HEK293 (cell line): Measurements from ENCODE around the gene CPA2.

Experiments used
- CTCF ChIA-PET: fragments of 350-600 bp; formaldehyde crosslinking; extraction: SDS; loops from one replicate; lab custom pipeline; 2021; ENCODE audit warnings: antibody characterized with exemption; lab: Yijun Ruan, JAX
- POLR2A ChIA-PET: fragments of 300-600 bp; formaldehyde crosslinking; extraction: SDS; loops from one replicate; lab custom pipeline; 2020; ENCODE audit warnings: antibody characterized with exemption, inconsistent platforms; lab: Yijun Ruan, JAX
- H3K27ac ChIP-seq: fragments of 200-500 bp; sonication (Bioruptor generic); 2 replicates; pipeline ENCODE4 v1.5.1; 2014; ENCODE audit warnings: low read depth, low read length, control low read depth, inconsistent platforms; ENCODE audit errors: extremely low read depth
- H3K36me3 ChIP-seq, 2 experiments: fragments of 200-500 bp in 1 of 2; sonication (Bioruptor generic) in 1 of 2; 1 replicate in 1 of 2; 2 replicates in 1 of 2; pipeline ENCODE4 v1.5.1; 2014 to 2017; ENCODE audit warnings: inconsistent platforms in 2 of 2, low read length in 2 of 2; ENCODE audit not compliant: control insufficient read depth in 2 of 2, insufficient read depth in 1 of 2
- H3K4me1 ChIP-seq: fragments of 200-500 bp; sonication (Bioruptor generic); 2 replicates; pipeline ENCODE4 v1.5.1; 2014; ENCODE audit warnings: mild to moderate bottlenecking, low read length, inconsistent platforms; ENCODE audit not compliant: control insufficient read depth, insufficient read depth
- H3K4me3 ChIP-seq: 2 replicates; pipeline ENCODE4 v1.5.1; 2011; ENCODE audit warnings: low read depth, mild to moderate bottlenecking, control low read depth, low read length, moderate library complexity
- H3K9me3 ChIP-seq: fragments of 200-500 bp; sonication (Bioruptor generic); 2 replicates; pipeline ENCODE4 v1.5.1; 2014; ENCODE audit warnings: low read depth, low read length, inconsistent platforms; ENCODE audit not compliant: control insufficient read depth, insufficient read depth
- AEBP2 ChIP-seq: fragments of 450-650 bp; formaldehyde crosslinking; IDR thresholded peaks from 2 replicates; pipeline ENCODE4 v1.5.1; 2016; ENCODE audit warnings: missing biosample characterization, missing genetic modification characterization, borderline replicate concordance
- BCL11B ChIP-seq: fragments of 450-650 bp; formaldehyde crosslinking; IDR thresholded peaks from 2 replicates; pipeline ENCODE4 v1.5.1; 2016; ENCODE audit warnings: low read depth, missing biosample characterization, missing genetic modification characterization
- GFI1B ChIP-seq: fragments of 450-650 bp; formaldehyde crosslinking; IDR thresholded peaks from 2 replicates; pipeline ENCODE4 v1.5.1; 2016; ENCODE audit warnings: missing biosample characterization, missing genetic modification characterization
- HOXD13 ChIP-seq: sonication (generic); formaldehyde crosslinking; IDR thresholded peaks from 2 replicates; pipeline ENCODE4 v1.8.0; 2022; ENCODE audit warnings: missing genetic modification reagents, borderline replicate concordance
- MZF1 ChIP-seq: fragments of 450-650 bp; formaldehyde crosslinking; IDR thresholded peaks from 2 replicates; pipeline ENCODE4 v1.5.1; 2017; ENCODE audit warnings: missing biosample characterization, missing genetic modification characterization, borderline replicate concordance
- PRDM10 ChIP-seq: fragments of 450-650 bp; formaldehyde crosslinking; IDR thresholded peaks from 2 replicates; pipeline ENCODE4 v1.5.1; 2016; ENCODE audit warnings: missing biosample characterization, missing genetic modification characterization
- RBAK ChIP-seq: fragments of 450-650 bp; formaldehyde crosslinking; IDR thresholded peaks from 2 replicates; pipeline ENCODE4 v1.5.1; 2016; ENCODE audit warnings: missing biosample characterization, missing genetic modification characterization
- SP3 ChIP-seq: fragments of 450-650 bp; formaldehyde crosslinking; IDR thresholded peaks from 2 replicates; pipeline ENCODE4 v1.5.1; 2016; ENCODE audit warnings: missing biosample characterization, missing genetic modification characterization
- ZEB2 ChIP-seq: fragments of 450-650 bp; formaldehyde crosslinking; IDR thresholded peaks from 2 replicates; pipeline ENCODE4 v1.5.1; 2016; ENCODE audit warnings: missing biosample characterization, missing genetic modification characterization
- ZNF133 ChIP-seq: fragments of 450-650 bp; formaldehyde crosslinking; IDR thresholded peaks from 2 replicates; pipeline ENCODE4 v1.5.1; 2016; ENCODE audit warnings: missing biosample characterization, missing genetic modification characterization
- ZNF157 ChIP-seq: fragments of 450-650 bp; formaldehyde crosslinking; IDR thresholded peaks from 2 replicates; pipeline ENCODE4 v1.5.1; 2016; ENCODE audit warnings: missing biosample characterization, missing genetic modification characterization
- ZNF16 ChIP-seq: fragments of 450-650 bp; formaldehyde crosslinking; IDR thresholded peaks from 2 replicates; pipeline ENCODE4 v1.5.1; 2016; ENCODE audit warnings: low read depth, missing biosample characterization, missing genetic modification characterization
- ZNF311 ChIP-seq: fragments of 450-650 bp; formaldehyde crosslinking; IDR thresholded peaks from 2 replicates; pipeline ENCODE4 v1.5.1; 2017; ENCODE audit warnings: missing biosample characterization, missing genetic modification characterization, borderline replicate concordance
- ZNF37A ChIP-seq: fragments of 450-650 bp; IDR thresholded peaks from 2 replicates; pipeline ENCODE4 v1.5.1; 2018; ENCODE audit warnings: missing biosample characterization, missing genetic modification characterization
- ZNF394 ChIP-seq: fragments of 450-650 bp; formaldehyde crosslinking; IDR thresholded peaks from 2 replicates; pipeline ENCODE4 v1.5.1; 2016; ENCODE audit warnings: missing biosample characterization, missing genetic modification characterization, mild to moderate bottlenecking, moderate library complexity, borderline replicate concordance
- ZNF416 ChIP-seq: fragments of 450-650 bp; formaldehyde crosslinking; IDR thresholded peaks from 2 replicates; pipeline ENCODE4 v1.5.1; 2016; ENCODE audit warnings: missing biosample characterization, missing genetic modification characterization
- ZNF423 ChIP-seq: fragments of 450-650 bp; formaldehyde crosslinking; IDR thresholded peaks from 2 replicates; pipeline ENCODE4 v1.5.1; 2016; ENCODE audit warnings: missing biosample characterization, missing genetic modification characterization
- ZNF548 ChIP-seq: fragments of 450-650 bp; formaldehyde crosslinking; IDR thresholded peaks from 2 replicates; pipeline ENCODE4 v1.5.1; 2016; ENCODE audit warnings: missing biosample characterization, missing genetic modification characterization
- ZNF585B ChIP-seq: fragments of 450-650 bp; formaldehyde crosslinking; IDR thresholded peaks from 2 replicates; pipeline ENCODE4 v1.5.1; 2016; ENCODE audit warnings: missing biosample characterization, missing genetic modification characterization
- TF ChIP-seq, protein P1 (sequence below): fragments of 450-650 bp; formaldehyde crosslinking; IDR thresholded peaks from 2 replicates; pipeline ENCODE4 v1.5.1; 2017; ENCODE audit warnings: missing biosample characterization, missing genetic modification characterization
- TF ChIP-seq, protein P2 (sequence below): fragments of 450-650 bp; formaldehyde crosslinking; IDR thresholded peaks from 2 replicates; pipeline ENCODE4 v1.5.1; 2016; ENCODE audit warnings: missing biosample characterization, missing genetic modification characterization

CPA2 gene

DNA sequence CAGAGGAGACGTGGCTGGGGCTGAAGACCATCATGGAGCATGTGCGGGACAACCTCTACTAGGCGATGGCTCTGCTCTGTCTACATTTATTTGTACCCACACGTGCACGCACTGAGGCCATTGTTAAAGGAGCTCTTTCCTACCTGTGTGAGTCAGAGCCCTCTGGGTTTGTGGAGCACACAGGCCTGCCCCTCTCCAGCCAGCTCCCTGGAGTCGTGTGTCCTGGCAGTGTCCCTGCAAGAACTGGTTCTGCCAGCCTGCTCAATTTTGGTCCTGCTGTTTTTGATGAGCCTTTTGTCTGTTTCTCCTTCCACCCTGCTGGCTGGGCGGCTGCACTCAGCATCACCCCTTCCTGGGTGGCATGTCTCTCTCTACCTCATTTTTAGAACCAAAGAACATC lies 56.0 kb downstream of the CPA2 start:
- Histone ChIP-seq H3K4me3 (no peak overlapping the region), H3K27ac (no peak overlapping the region), H3K9me3 (no peaks in the 10 kb centered on the region), H3K36me3 (no peaks in the 10 kb centered on the region), H3K4me1 (no peaks in the 10 kb centered on the region)
- TF ChIP-seq RBAK (tag by site-specific recombination) (no peak), ZNF394 (no peak), MZF1 (tag by site-specific recombination) (no peak), ZNF16 (tag by site-specific recombination) (no peak), HOXD13 (CRISPR knock-in tag) (no peak), BCL11B (tag by site-specific recombination) (no peak), PRDM10 (tag by site-specific recombination) (no peak), ZNF157 (no peak), ZNF423 (tag by site-specific recombination) (no peak), ZNF311 (tag by site-specific recombination) (no peak), ZNF37A (tag by site-specific recombination) (no peak), AEBP2 (no peak), ZNF133 (tag by site-specific recombination) (no peak), SP3 (no peak), ZNF416 (tag by site-specific recombination) (no peak), ZEB2 (tag by site-specific recombination) (no peak), ZNF585B (no peak)
- POLR2A ChIA-PET: no interaction called here
- CTCF ChIA-PET: no interaction called here

GRCh38 chr7:130324306-130324943 lies 57.8 kb downstream of the CPA2 start:
- Histone ChIP-seq H3K36me3 (no peaks in the 10 kb centered on the region), H3K4me3 (no peak overlapping the region), H3K27ac (no peak overlapping the region), H3K9me3 (no peaks in the 10 kb centered on the region), H3K4me1 (no peaks in the 10 kb centered on the region)
- CTCF ChIA-PET: no interaction called here
- no peak for TF ChIP-seq GFI1B (tag by site-specific recombination)
- no peak for TF ChIP-seq BCL11B (tag by site-specific recombination)
- no peak for TF ChIP-seq ZNF548 (tag by site-specific recombination)
- TF ChIP-seq, protein P1, sequence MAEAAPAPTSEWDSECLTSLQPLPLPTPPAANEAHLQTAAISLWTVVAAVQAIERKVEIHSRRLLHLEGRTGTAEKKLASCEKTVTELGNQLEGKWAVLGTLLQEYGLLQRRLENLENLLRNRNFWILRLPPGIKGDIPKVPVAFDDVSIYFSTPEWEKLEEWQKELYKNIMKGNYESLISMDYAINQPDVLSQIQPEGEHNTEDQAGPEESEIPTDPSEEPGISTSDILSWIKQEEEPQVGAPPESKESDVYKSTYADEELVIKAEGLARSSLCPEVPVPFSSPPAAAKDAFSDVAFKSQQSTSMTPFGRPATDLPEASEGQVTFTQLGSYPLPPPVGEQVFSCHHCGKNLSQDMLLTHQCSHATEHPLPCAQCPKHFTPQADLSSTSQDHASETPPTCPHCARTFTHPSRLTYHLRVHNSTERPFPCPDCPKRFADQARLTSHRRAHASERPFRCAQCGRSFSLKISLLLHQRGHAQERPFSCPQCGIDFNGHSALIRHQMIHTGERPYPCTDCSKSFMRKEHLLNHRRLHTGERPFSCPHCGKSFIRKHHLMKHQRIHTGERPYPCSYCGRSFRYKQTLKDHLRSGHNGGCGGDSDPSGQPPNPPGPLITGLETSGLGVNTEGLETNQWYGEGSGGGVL (tag by site-specific recombination): no peak
- TF ChIP-seq, protein P2, sequence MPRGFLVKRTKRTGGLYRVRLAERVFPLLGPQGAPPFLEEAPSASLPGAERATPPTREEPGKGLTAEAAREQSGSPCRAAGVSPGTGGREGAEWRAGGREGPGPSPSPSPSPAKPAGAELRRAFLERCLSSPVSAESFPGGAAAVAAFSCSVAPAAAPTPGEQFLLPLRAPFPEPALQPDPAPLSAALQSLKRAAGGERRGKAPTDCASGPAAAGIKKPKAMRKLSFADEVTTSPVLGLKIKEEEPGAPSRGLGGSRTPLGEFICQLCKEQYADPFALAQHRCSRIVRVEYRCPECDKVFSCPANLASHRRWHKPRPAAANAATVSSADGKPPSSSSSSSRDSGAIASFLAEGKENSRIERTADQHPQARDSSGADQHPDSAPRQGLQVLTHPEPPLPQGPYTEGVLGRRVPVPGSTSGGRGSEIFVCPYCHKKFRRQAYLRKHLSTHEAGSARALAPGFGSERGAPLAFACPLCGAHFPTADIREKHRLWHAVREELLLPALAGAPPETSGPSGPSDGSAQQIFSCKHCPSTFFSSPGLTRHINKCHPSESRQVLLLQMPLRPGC (tag by site-specific recombination): no peak
- POLR2A ChIA-PET: no interaction called here
